ENCODE measurements around the gene NXN.

DNA sequence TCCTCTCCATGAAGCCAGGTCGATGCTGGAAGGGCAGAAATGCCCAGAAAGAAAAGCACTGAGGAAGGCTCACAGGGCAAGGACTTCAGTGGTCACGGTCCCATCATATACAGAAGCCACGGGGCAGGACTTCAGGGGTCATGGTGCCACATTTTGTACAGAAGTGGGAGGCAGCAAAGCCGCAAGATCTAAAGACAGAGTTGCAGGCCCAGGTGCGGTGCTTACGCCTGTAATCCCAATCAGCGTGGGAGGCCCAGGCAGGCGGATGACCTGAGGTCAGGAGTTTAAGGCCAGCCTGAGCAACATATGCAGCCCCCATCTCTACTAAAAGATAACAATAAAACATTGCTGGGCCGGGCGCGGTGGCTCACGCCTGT lies 96.0 kb downstream of the NXN start:
- TF ChIP-seq, protein P1, sequence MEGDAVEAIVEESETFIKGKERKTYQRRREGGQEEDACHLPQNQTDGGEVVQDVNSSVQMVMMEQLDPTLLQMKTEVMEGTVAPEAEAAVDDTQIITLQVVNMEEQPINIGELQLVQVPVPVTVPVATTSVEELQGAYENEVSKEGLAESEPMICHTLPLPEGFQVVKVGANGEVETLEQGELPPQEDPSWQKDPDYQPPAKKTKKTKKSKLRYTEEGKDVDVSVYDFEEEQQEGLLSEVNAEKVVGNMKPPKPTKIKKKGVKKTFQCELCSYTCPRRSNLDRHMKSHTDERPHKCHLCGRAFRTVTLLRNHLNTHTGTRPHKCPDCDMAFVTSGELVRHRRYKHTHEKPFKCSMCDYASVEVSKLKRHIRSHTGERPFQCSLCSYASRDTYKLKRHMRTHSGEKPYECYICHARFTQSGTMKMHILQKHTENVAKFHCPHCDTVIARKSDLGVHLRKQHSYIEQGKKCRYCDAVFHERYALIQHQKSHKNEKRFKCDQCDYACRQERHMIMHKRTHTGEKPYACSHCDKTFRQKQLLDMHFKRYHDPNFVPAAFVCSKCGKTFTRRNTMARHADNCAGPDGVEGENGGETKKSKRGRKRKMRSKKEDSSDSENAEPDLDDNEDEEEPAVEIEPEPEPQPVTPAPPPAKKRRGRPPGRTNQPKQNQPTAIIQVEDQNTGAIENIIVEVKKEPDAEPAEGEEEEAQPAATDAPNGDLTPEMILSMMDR (IDR thresholded peaks at IDR 0.05): no peak
- no peak for TF ChIP-seq POLR2A (IDR thresholded peaks at IDR 0.05)
